Measurements from ENCODE around the gene TEP1.

TEP1 gene

DNA sequence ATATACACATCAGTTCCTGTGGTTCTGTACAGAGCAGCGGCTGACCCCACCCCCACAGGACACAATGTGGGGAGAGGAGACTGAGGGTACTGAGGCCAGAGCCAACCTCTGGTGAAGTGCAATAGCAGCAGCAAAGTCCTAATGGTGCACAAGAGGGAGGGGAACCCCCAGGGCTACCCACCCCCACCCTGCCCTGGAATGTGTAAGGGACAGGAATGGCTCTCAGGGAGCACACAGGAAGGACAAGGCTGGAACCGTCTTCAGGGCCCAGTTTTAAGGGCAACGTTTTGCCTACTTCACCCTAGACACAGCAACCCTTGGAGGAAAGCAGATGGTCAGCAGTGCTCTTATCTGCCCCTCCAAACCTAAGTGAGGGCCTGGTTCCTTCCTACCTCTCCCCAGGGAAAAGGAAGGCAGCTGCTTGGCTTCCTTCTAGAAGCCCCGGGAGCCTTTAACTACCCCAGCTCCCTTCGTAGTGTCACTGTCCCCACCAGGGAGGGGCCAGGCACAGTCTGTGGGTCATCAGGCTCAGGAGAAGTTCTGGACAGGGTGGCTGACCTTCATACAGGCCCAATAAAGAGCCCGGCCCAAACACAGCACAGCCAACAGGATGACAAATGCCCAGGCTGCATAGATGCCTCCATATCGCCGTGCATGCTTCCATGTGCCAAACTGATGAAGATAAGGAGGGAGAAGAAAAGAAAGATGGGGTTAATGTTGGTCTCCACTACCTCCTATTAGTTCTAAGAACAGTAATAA lies 44.9 kb upstream of the TEP1 start:
- Histone ChIP-seq H3K18ac (ENCODE audit: low read length) (no peak overlapping the region), H2BK5ac (ENCODE audit: low read depth, low read length, poor library complexity) (no peak overlapping the region), H3K27me3 (ENCODE audit: insufficient read depth, low read length) (no peaks in the 10 kb centered on the region), H4K12ac (ENCODE audit: low read depth, low read length) (no peak overlapping the region), H3K4ac (ENCODE audit: low read depth, low read length) (no peak overlapping the region), H2AFZ (ENCODE audit: insufficient read depth, low read length, poor library complexity) (no peak overlapping the region), H3K9me3 (ENCODE audit: insufficient read depth, low read depth, low read length) (no peaks in the 10 kb centered on the region), H3K14ac (ENCODE audit: low read length) (no peak overlapping the region), H2BK120ac (ENCODE audit: insufficient read depth, low read length, poor library complexity) (no peak overlapping the region), H3K23ac (ENCODE audit: low read length) (no peak overlapping the region), H4K91ac (ENCODE audit: low read depth, low read length) (no peak overlapping the region), H2BK12ac (ENCODE audit: low read length) (no peak overlapping the region), H3K36me3 (ENCODE audit: control insufficient read depth in 1 of 2, insufficient read depth in 2 of 2, low read length in 2 of 2) (peaks cover 21 to 27% of the 10 kb centered on the region in 2 experiments), H3K27ac (ENCODE audit: low read depth, low read length) (peak overlapping the region; percentile 11), H2AK5ac (ENCODE audit: low read length) (no peak overlapping the region), H3K79me1 (ENCODE audit: low read length) (peaks cover 15% of the 10 kb centered on the region), H3K4me1 (ENCODE audit: control insufficient read depth in 1 of 2, insufficient read depth in 2 of 2, low read length in 2 of 2) (peaks cover 8 to 10% of the 10 kb centered on the region in 2 experiments), H3K4me2 (ENCODE audit: low read length) (no peak overlapping the region), H4K8ac (ENCODE audit: low read depth, low read length) (peak overlapping the region; percentile 2), H3K79me2 (ENCODE audit: control insufficient read depth, insufficient read depth, low read length, poor library complexity) (peaks cover 17% of the 10 kb centered on the region), H3K9ac (ENCODE audit: low read length) (no peak overlapping the region), H3K4me3 (ENCODE audit: low read depth, low read length) (no peak overlapping the region)
- no peak for DNase-seq
- WGBS (ENCODE audit: extremely low coverage, insufficient coverage, insufficient read length), result no CpG with 5 or more reads among the region's 8 CpGs

GRCh38 chr14:20456971-20457370 lies 43.7 kb upstream of the TEP1 start:
- peak overlapping the region; percentile 47 for H3K4me3 ChIP-seq (ENCODE audit: low read depth, low read length)
- H3K27me3 ChIP-seq (ENCODE audit: insufficient read depth, low read length), result no peaks in the 10 kb centered on the region
- H3K79me1 ChIP-seq (ENCODE audit: low read length), result peaks cover 15% of the 10 kb centered on the region
- no peak overlapping the region for H4K12ac ChIP-seq (ENCODE audit: low read depth, low read length)
- H3K18ac ChIP-seq (ENCODE audit: low read length), result no peak overlapping the region
- H2BK120ac ChIP-seq (ENCODE audit: insufficient read depth, low read length, poor library complexity), result no peak overlapping the region
- no peak overlapping the region for H2BK12ac ChIP-seq (ENCODE audit: low read length)
- no peaks in the 10 kb centered on the region for H3K9me3 ChIP-seq (ENCODE audit: insufficient read depth, low read depth, low read length)
- peak overlapping the region; percentile 4 for H3K4ac ChIP-seq (ENCODE audit: low read depth, low read length)
- no peak overlapping the region for H2AK5ac ChIP-seq (ENCODE audit: low read length)
- H2BK5ac ChIP-seq (ENCODE audit: low read depth, low read length, poor library complexity), result no peak overlapping the region
- H4K8ac ChIP-seq (ENCODE audit: low read depth, low read length), result no peak overlapping the region
- no peak overlapping the region for H3K9ac ChIP-seq (ENCODE audit: low read length)
- H3K27ac ChIP-seq (ENCODE audit: low read depth, low read length), result no peak overlapping the region
- peaks cover 24 to 31% of the 10 kb centered on the region in 2 experiments for H3K36me3 ChIP-seq (ENCODE audit: control insufficient read depth in 1 of 2, insufficient read depth in 2 of 2, low read length in 2 of 2)
- H3K4me2 ChIP-seq (ENCODE audit: low read length), result no peak overlapping the region
- peaks cover 8 to 10% of the 10 kb centered on the region in 2 experiments for H3K4me1 ChIP-seq (ENCODE audit: control insufficient read depth in 1 of 2, insufficient read depth in 2 of 2, low read length in 2 of 2)
- H2AFZ ChIP-seq (ENCODE audit: insufficient read depth, low read length, poor library complexity), result no peak overlapping the region
- no peak overlapping the region for H3K14ac ChIP-seq (ENCODE audit: low read length)
- H4K91ac ChIP-seq (ENCODE audit: low read depth, low read length), result no peak overlapping the region
- no peak for DNase-seq
- no peak overlapping the region for H3K23ac ChIP-seq (ENCODE audit: low read length)
- no CpG with 5 or more reads among the region's 13 CpGs for WGBS (ENCODE audit: extremely low coverage, insufficient coverage, insufficient read length)
- H3K79me2 ChIP-seq (ENCODE audit: control insufficient read depth, insufficient read depth, low read length, poor library complexity), result peaks cover 17% of the 10 kb centered on the region

GRCh38 chr14:20455355-20456300 lies 42.3 kb upstream of the TEP1 start:
- peak overlapping the region; percentile 91 for H3K4me3 ChIP-seq (ENCODE audit: low read depth, low read length)
- peak overlapping the region; percentile 41 for H2AFZ ChIP-seq (ENCODE audit: insufficient read depth, low read length, poor library complexity)
- H4K91ac ChIP-seq (ENCODE audit: low read depth, low read length), result peak overlapping the region; percentile 52
- H3K4me2 ChIP-seq (ENCODE audit: low read length), result peak overlapping the region; percentile 63
- H3K9ac ChIP-seq (ENCODE audit: low read length), result peak overlapping the region; percentile 99
- peak overlapping the region; percentile 49 for H4K8ac ChIP-seq (ENCODE audit: low read depth, low read length)
- no peak overlapping the region for H3K23ac ChIP-seq (ENCODE audit: low read length)
- H3K27me3 ChIP-seq (ENCODE audit: insufficient read depth, low read length), result no peaks in the 10 kb centered on the region
- peaks cover 7 to 10% of the 10 kb centered on the region in 2 experiments for H3K4me1 ChIP-seq (ENCODE audit: control insufficient read depth in 1 of 2, insufficient read depth in 2 of 2, low read length in 2 of 2)
- H3K4ac ChIP-seq (ENCODE audit: low read depth, low read length), result peak overlapping the region; percentile 87
- H3K18ac ChIP-seq (ENCODE audit: low read length), result peak overlapping the region; percentile 62
- H3K9me3 ChIP-seq (ENCODE audit: insufficient read depth, low read depth, low read length), result no peaks in the 10 kb centered on the region
- H3K79me1 ChIP-seq (ENCODE audit: low read length), result peaks cover 12% of the 10 kb centered on the region
- H3K27ac ChIP-seq (ENCODE audit: low read depth, low read length), result peak overlapping the region; percentile 75
- peak overlapping the region; percentile 3 for H4K12ac ChIP-seq (ENCODE audit: low read depth, low read length)
- peaks cover 12% of the 10 kb centered on the region for H3K79me2 ChIP-seq (ENCODE audit: control insufficient read depth, insufficient read depth, low read length, poor library complexity)
- H3K14ac ChIP-seq (ENCODE audit: low read length), result peak overlapping the region; percentile 23
- peak overlapping the region; percentile 74 for H2BK120ac ChIP-seq (ENCODE audit: insufficient read depth, low read length, poor library complexity)
- H2BK5ac ChIP-seq (ENCODE audit: low read depth, low read length, poor library complexity), result peak overlapping the region; percentile 3
- DNase-seq, result peak; percentile 61 to 75
- no peak overlapping the region for H2AK5ac ChIP-seq (ENCODE audit: low read length)
- no peak overlapping the region for H2BK12ac ChIP-seq (ENCODE audit: low read length)
- no CpG with 5 or more reads among the region's 39 CpGs for WGBS (ENCODE audit: extremely low coverage, insufficient coverage, insufficient read length)
- peaks cover 29 to 34% of the 10 kb centered on the region in 2 experiments for H3K36me3 ChIP-seq (ENCODE audit: control insufficient read depth in 1 of 2, insufficient read depth in 2 of 2, low read length in 2 of 2)

- H3K79me1 ChIP-seq (ENCODE audit: low read length), result peaks cover 12% of the 10 kb centered on the region
- no peaks in the 10 kb centered on the region for H3K27me3 ChIP-seq (ENCODE audit: insufficient read depth, low read length)
- H2BK5ac ChIP-seq (ENCODE audit: low read depth, low read length, poor library complexity), result peak within 1 kb of the TSS; percentile 75
- peak within 1 kb of the TSS; percentile 83 for H3K27ac ChIP-seq (ENCODE audit: low read depth, low read length)
- H4K12ac ChIP-seq (ENCODE audit: low read depth, low read length), result peak within 1 kb of the TSS; percentile 82
- H2AFZ ChIP-seq (ENCODE audit: insufficient read depth, low read length, poor library complexity), result peak within 1 kb of the TSS; percentile 86
- peak within 1 kb of the TSS; percentile 87 for H3K4ac ChIP-seq (ENCODE audit: low read depth, low read length)
- H2AK5ac ChIP-seq (ENCODE audit: low read length), result no peak within 1 kb of the TSS
- no CpG with 5 or more reads among the region's 56 CpGs for WGBS (ENCODE audit: extremely low coverage, insufficient coverage, insufficient read length)
- peak within 1 kb of the TSS; percentile 91 for H3K4me3 ChIP-seq (ENCODE audit: low read depth, low read length)
- H2BK12ac ChIP-seq (ENCODE audit: low read length), result no peak within 1 kb of the TSS
- no peaks in the 10 kb centered on the region for H3K9me3 ChIP-seq (ENCODE audit: insufficient read depth, low read depth, low read length)
- H3K36me3 ChIP-seq (ENCODE audit: control insufficient read depth in 1 of 2, insufficient read depth in 2 of 2, low read length in 2 of 2), result peaks cover 27 to 41% of the 10 kb centered on the region in 2 experiments
- peak within 1 kb of the TSS; percentile 81 for H3K14ac ChIP-seq (ENCODE audit: low read length)
- H3K4me1 ChIP-seq (ENCODE audit: control insufficient read depth in 1 of 2, insufficient read depth in 2 of 2, low read length in 2 of 2), result peaks cover 4 to 6% of the 10 kb centered on the region in 2 experiments
- peak within 1 kb of the TSS; percentile 91 for H4K8ac ChIP-seq (ENCODE audit: low read depth, low read length)
- H3K23ac ChIP-seq (ENCODE audit: low read length), result no peak within 1 kb of the TSS
- peaks cover 10% of the 10 kb centered on the region for H3K79me2 ChIP-seq (ENCODE audit: control insufficient read depth, insufficient read depth, low read length, poor library complexity)
- peak within 1 kb of the TSS; percentile 74 for H2BK120ac ChIP-seq (ENCODE audit: insufficient read depth, low read length, poor library complexity)
- DNase-seq, result peak; percentile 98 to 100
- peak within 1 kb of the TSS; percentile 78 for H3K18ac ChIP-seq (ENCODE audit: low read length)
- H3K4me2 ChIP-seq (ENCODE audit: low read length), result peak within 1 kb of the TSS; percentile 91
- H4K91ac ChIP-seq (ENCODE audit: low read depth, low read length), result peak within 1 kb of the TSS; percentile 84
- peak within 1 kb of the TSS; percentile 99 for H3K9ac ChIP-seq (ENCODE audit: low read length)
These were observed 41.4 kb upstream of the TEP1 start, which contains the start of the genes APEX1 and OSGEP for GRCh38 chr14:20454516-20455354. TSS of gene APEX1 (plus strand) at chr14:20455226. CDS start at chr14:20455646, 420 bp downstream. TSS of gene OSGEP (minus strand) at chr14:20454812. CDS start at chr14:20454683, 129 bp downstream.
